ENCODE data around the gene TTLL10.
A peak's percentile ranks its signal among the peaks of the same experiment; 100 is the strongest.

TTLL10 gene

GRCh38 chr1:1232796-1233566 lies 59.3 kb downstream of the TTLL10 start:
- DNase-seq (ENCODE audit: insufficient read length, low spot score) (no peak), FAIRE-seq (peak; percentile 26)
- TF ChIP-seq POLR2A (IDR thresholded peaks at IDR 0.05; ENCODE audit: low read depth, low read length) = no peak
- TF ChIP-seq POLR2AphosphoS5 (IDR thresholded peaks at IDR 0.05; ENCODE audit: low read depth, low read length) = no peak
- no peak for TF ChIP-seq POU2F2 (IDR thresholded peaks at IDR 0.05; ENCODE audit: low read depth, low read length)
- no peak for TF ChIP-seq PAX5 (IDR thresholded peaks at IDR 0.05; ENCODE audit: insufficient read depth, low read length, severe bottlenecking)
- no peak for TF ChIP-seq SPI1 (IDR thresholded peaks at IDR 0.05; ENCODE audit: low read depth, low read length)
- no peak for TF ChIP-seq TAF1 (IDR thresholded peaks at IDR 0.05; ENCODE audit: low read depth, low read length)

- DNase-seq (ENCODE audit: insufficient read length, low spot score) (no peak), FAIRE-seq (no peak)
- TF ChIP-seq POLR2A (IDR thresholded peaks at IDR 0.05; ENCODE audit: low read depth, low read length) (no peak), POLR2AphosphoS5 (IDR thresholded peaks at IDR 0.05; ENCODE audit: low read depth, low read length) (no peak), TAF1 (IDR thresholded peaks at IDR 0.05; ENCODE audit: low read depth, low read length) (no peak), POU2F2 (IDR thresholded peaks at IDR 0.05; ENCODE audit: low read depth, low read length) (no peak), PAX5 (IDR thresholded peaks at IDR 0.05; ENCODE audit: insufficient read depth, low read length, severe bottlenecking) (no peak), SPI1 (IDR thresholded peaks at IDR 0.05; ENCODE audit: low read depth, low read length) (no peak)
These were observed 59.9 kb downstream of the TTLL10 start for GRCh38 chr1:1233567-1233892.

GRCh38 chr1:1234180-1234808 lies 60.6 kb downstream of the TTLL10 start:
- DNase-seq (ENCODE audit: insufficient read length, low spot score) (no peak), FAIRE-seq (no peak)
- TF ChIP-seq POLR2A (IDR thresholded peaks at IDR 0.05; ENCODE audit: low read depth, low read length) = no peak
- no peak for TF ChIP-seq PAX5 (IDR thresholded peaks at IDR 0.05; ENCODE audit: insufficient read depth, low read length, severe bottlenecking)
- no peak for TF ChIP-seq POLR2AphosphoS5 (IDR thresholded peaks at IDR 0.05; ENCODE audit: low read depth, low read length)
- no peak for TF ChIP-seq POU2F2 (IDR thresholded peaks at IDR 0.05; ENCODE audit: low read depth, low read length)
- no peak for TF ChIP-seq TAF1 (IDR thresholded peaks at IDR 0.05; ENCODE audit: low read depth, low read length)
- no peak for TF ChIP-seq SPI1 (IDR thresholded peaks at IDR 0.05; ENCODE audit: low read depth, low read length)

GRCh38 chr1:1235016-1235744 lies 61.5 kb downstream of the TTLL10 start:
- no peak for TF ChIP-seq PAX5 (IDR thresholded peaks at IDR 0.05; ENCODE audit: insufficient read depth, low read length, severe bottlenecking)
- peak; percentile 25; the same call in 1 of the 2 replicates for TF ChIP-seq POLR2AphosphoS5 (IDR thresholded peaks at IDR 0.05; ENCODE audit: low read depth, low read length)
- no peak for TF ChIP-seq TAF1 (IDR thresholded peaks at IDR 0.05; ENCODE audit: low read depth, low read length)
- DNase-seq (ENCODE audit: insufficient read length, low spot score) (no peak), FAIRE-seq (no peak)

- DNase-seq (ENCODE audit: insufficient read length, low spot score) (no peak), FAIRE-seq (no peak)
- no peak for TF ChIP-seq POLR2A (IDR thresholded peaks at IDR 0.05; ENCODE audit: low read depth, low read length)
These were observed 62.6 kb downstream of the TTLL10 start for GRCh38 chr1:1236176-1236763.

GRCh38 chr1:1236945-1237873 lies 63.5 kb downstream of the TTLL10 start:
- no peak for DNase-seq (ENCODE audit: insufficient read length, low spot score)
- FAIRE-seq = no peak
- no peak for TF ChIP-seq PAX5 (IDR thresholded peaks at IDR 0.05; ENCODE audit: insufficient read depth, low read length, severe bottlenecking)
- TF ChIP-seq TAF1 (IDR thresholded peaks at IDR 0.05; ENCODE audit: low read depth, low read length) = no peak
- TF ChIP-seq SPI1 (IDR thresholded peaks at IDR 0.05; ENCODE audit: low read depth, low read length) = no peak
- no peak for TF ChIP-seq POLR2AphosphoS5 (IDR thresholded peaks at IDR 0.05; ENCODE audit: low read depth, low read length)
- TF ChIP-seq POLR2A (IDR thresholded peaks at IDR 0.05; ENCODE audit: low read depth, low read length) = no peak
- no peak for TF ChIP-seq POU2F2 (IDR thresholded peaks at IDR 0.05; ENCODE audit: low read depth, low read length)

- DNase-seq (ENCODE audit: insufficient read length, low spot score) (no peak), FAIRE-seq (no peak)
- TF ChIP-seq POLR2A (IDR thresholded peaks at IDR 0.05; ENCODE audit: low read depth, low read length) = no peak
- no peak for TF ChIP-seq POLR2AphosphoS5 (IDR thresholded peaks at IDR 0.05; ENCODE audit: low read depth, low read length)
- no peak for TF ChIP-seq PAX5 (IDR thresholded peaks at IDR 0.05; ENCODE audit: insufficient read depth, low read length, severe bottlenecking)
- no peak for TF ChIP-seq TAF1 (IDR thresholded peaks at IDR 0.05; ENCODE audit: low read depth, low read length)
- TF ChIP-seq SPI1 (IDR thresholded peaks at IDR 0.05; ENCODE audit: low read depth, low read length) = no peak
- TF ChIP-seq POU2F2 (IDR thresholded peaks at IDR 0.05; ENCODE audit: low read depth, low read length) = no peak
These were observed 64.4 kb downstream of the TTLL10 start for GRCh38 chr1:1237874-1238701.

- no peak for FAIRE-seq
- TF ChIP-seq PAX5 (IDR thresholded peaks at IDR 0.05; ENCODE audit: insufficient read depth, low read length, severe bottlenecking) (no peak), TAF1 (IDR thresholded peaks at IDR 0.05; ENCODE audit: low read depth, low read length) (no peak), POLR2A (IDR thresholded peaks at IDR 0.05; ENCODE audit: low read depth, low read length) (no peak), POLR2AphosphoS5 (IDR thresholded peaks at IDR 0.05; ENCODE audit: low read depth, low read length) (no peak), POU2F2 (IDR thresholded peaks at IDR 0.05; ENCODE audit: low read depth, low read length) (no peak), SPI1 (IDR thresholded peaks at IDR 0.05; ENCODE audit: low read depth, low read length) (no peak)
- no peak for DNase-seq (ENCODE audit: insufficient read length, low spot score)
These were observed 65.1 kb downstream of the TTLL10 start for GRCh38 chr1:1238702-1239178.
